HEK293 (cell line): ENCODE data around the gene NPTN.
A peak's percentile ranks its signal among the peaks of the same experiment; 100 is the strongest.

Source experiments
- CTCF ChIA-PET: fragments of 350-600 bp; formaldehyde crosslinking; extraction: SDS; loops from one replicate; lab custom pipeline; 2021; ENCODE audit warnings: antibody characterized with exemption; lab: Yijun Ruan, JAX
- POLR2A ChIA-PET: fragments of 300-600 bp; formaldehyde crosslinking; extraction: SDS; loops from one replicate; lab custom pipeline; 2020; ENCODE audit warnings: antibody characterized with exemption, inconsistent platforms; lab: Yijun Ruan, JAX
- H3K27ac ChIP-seq: fragments of 200-500 bp; sonication (Bioruptor generic); 2 replicates; pipeline ENCODE4 v1.5.1; 2014; ENCODE audit warnings: low read depth, low read length, control low read depth, inconsistent platforms; ENCODE audit errors: extremely low read depth
- H3K36me3 ChIP-seq, 2 experiments: fragments of 200-500 bp in 1 of 2; sonication (Bioruptor generic) in 1 of 2; 1 replicate in 1 of 2; 2 replicates in 1 of 2; pipeline ENCODE4 v1.5.1; 2014 to 2017; ENCODE audit warnings: inconsistent platforms in 2 of 2, low read length in 2 of 2; ENCODE audit not compliant: control insufficient read depth in 2 of 2, insufficient read depth in 1 of 2
- H3K4me1 ChIP-seq: fragments of 200-500 bp; sonication (Bioruptor generic); 2 replicates; pipeline ENCODE4 v1.5.1; 2014; ENCODE audit warnings: mild to moderate bottlenecking, low read length, inconsistent platforms; ENCODE audit not compliant: control insufficient read depth, insufficient read depth
- H3K4me3 ChIP-seq: 2 replicates; pipeline ENCODE4 v1.5.1; 2011; ENCODE audit warnings: low read depth, mild to moderate bottlenecking, control low read depth, low read length, moderate library complexity
- H3K9me3 ChIP-seq: fragments of 200-500 bp; sonication (Bioruptor generic); 2 replicates; pipeline ENCODE4 v1.5.1; 2014; ENCODE audit warnings: low read depth, low read length, inconsistent platforms; ENCODE audit not compliant: control insufficient read depth, insufficient read depth
- GLIS1 ChIP-seq: fragments of 450-650 bp; formaldehyde crosslinking; IDR thresholded peaks from 2 replicates; pipeline ENCODE4 v1.5.1; 2016; ENCODE audit warnings: missing biosample characterization, missing genetic modification characterization
- IKZF3 ChIP-seq: fragments of 450-650 bp; IDR thresholded peaks from 2 replicates; pipeline ENCODE4 v1.5.0; 2018; ENCODE audit warnings: missing biosample characterization, mild to moderate bottlenecking, missing genetic modification characterization, moderate library complexity
- SALL2 ChIP-seq: fragments of 450-650 bp; formaldehyde crosslinking; IDR thresholded peaks from 2 replicates; pipeline ENCODE4 v1.5.0; 2017; ENCODE audit warnings: missing biosample characterization, mild to moderate bottlenecking, missing genetic modification characterization, borderline replicate concordance
- SETDB1 ChIP-seq: IDR thresholded peaks from one replicate; pipeline ENCODE4 v1.6.1; 2017; ENCODE audit warnings: mild to moderate bottlenecking, low read length, moderate library complexity, mixed read lengths; ENCODE audit not compliant: insufficient read length
- TCF7L2 ChIP-seq: IDR thresholded peaks from 2 replicates; pipeline ENCODE4 v1.6.1; 2011; ENCODE audit warnings: low read depth, mild to moderate bottlenecking, inconsistent platforms, low read length, moderate library complexity, borderline replicate concordance
- ZFP69B ChIP-seq: fragments of 450-650 bp; formaldehyde crosslinking; IDR thresholded peaks from 2 replicates; pipeline ENCODE4 v1.5.1; 2016; ENCODE audit warnings: missing biosample characterization, missing genetic modification characterization
- ZIC2 ChIP-seq: fragments of 450-650 bp; formaldehyde crosslinking; IDR thresholded peaks from 2 replicates; pipeline ENCODE4 v1.5.1; 2016; ENCODE audit warnings: missing biosample characterization, missing genetic modification characterization
- ZNF24 ChIP-seq: fragments of 450-650 bp; formaldehyde crosslinking; IDR thresholded peaks from 2 replicates; pipeline ENCODE4 v1.5.1; 2016; ENCODE audit warnings: missing biosample characterization, missing genetic modification characterization
- ZNF302 ChIP-seq: fragments of 450-650 bp; formaldehyde crosslinking; IDR thresholded peaks from 2 replicates; pipeline ENCODE4 v1.5.1; 2016; ENCODE audit warnings: missing biosample characterization, missing genetic modification characterization, low read depth
- ZNF341 ChIP-seq: fragments of 450-650 bp; formaldehyde crosslinking; IDR thresholded peaks from 2 replicates; pipeline ENCODE4; 2016; ENCODE audit warnings: low read depth, missing biosample characterization, missing genetic modification characterization
- ZNF423 ChIP-seq: fragments of 450-650 bp; formaldehyde crosslinking; IDR thresholded peaks from 2 replicates; pipeline ENCODE4 v1.5.1; 2016; ENCODE audit warnings: missing biosample characterization, missing genetic modification characterization
- ZNF521 ChIP-seq: fragments of 450-650 bp; formaldehyde crosslinking; IDR thresholded peaks from 2 replicates; pipeline ENCODE4 v1.5.1; 2017; ENCODE audit warnings: missing biosample characterization, mild to moderate bottlenecking, missing genetic modification characterization
- ZNF558 ChIP-seq: fragments of 450-650 bp; formaldehyde crosslinking; IDR thresholded peaks from 2 replicates; pipeline ENCODE4 v1.5.1; 2016; ENCODE audit warnings: missing biosample characterization, missing genetic modification characterization
- ZNF596 ChIP-seq: fragments of 450-650 bp; IDR thresholded peaks from 2 replicates; pipeline ENCODE4 v1.5.0; 2018; ENCODE audit warnings: missing biosample characterization, mild to moderate bottlenecking, missing genetic modification characterization, moderate library complexity
- ZNF664 ChIP-seq: fragments of 450-650 bp; formaldehyde crosslinking; IDR thresholded peaks from 2 replicates; pipeline ENCODE4 v1.5.1; 2016; ENCODE audit warnings: missing biosample characterization, missing genetic modification characterization
- ZNF776 ChIP-seq: fragments of 450-650 bp; formaldehyde crosslinking; IDR thresholded peaks from 2 replicates; pipeline ENCODE4 v1.5.0; 2017; ENCODE audit warnings: missing biosample characterization, missing genetic modification characterization, borderline replicate concordance
- TF ChIP-seq, protein P1 (sequence below): fragments of 450-650 bp; formaldehyde crosslinking; IDR thresholded peaks from 2 replicates; pipeline ENCODE4 v1.5.1; 2017; ENCODE audit warnings: missing biosample characterization, missing genetic modification characterization
- TF ChIP-seq, protein P2 (sequence below): fragments of 450-650 bp; formaldehyde crosslinking; IDR thresholded peaks from 2 replicates; pipeline ENCODE4 v1.5.1; 2017; ENCODE audit warnings: missing biosample characterization, mild to moderate bottlenecking, missing genetic modification characterization, moderate library complexity
- TF ChIP-seq, protein P3 (sequence below): fragments of 450-650 bp; formaldehyde crosslinking; conservative IDR thresholded peaks from 2 replicates; pipeline ENCODE4 v1.5.1; 2016; ENCODE audit warnings: low read depth, missing biosample characterization, missing genetic modification characterization
- TF ChIP-seq, protein P4 (sequence below): fragments of 450-650 bp; formaldehyde crosslinking; IDR thresholded peaks from 2 replicates; pipeline ENCODE4 v1.5.1; 2017; ENCODE audit warnings: missing biosample characterization, missing genetic modification characterization

NPTN gene

DNA sequence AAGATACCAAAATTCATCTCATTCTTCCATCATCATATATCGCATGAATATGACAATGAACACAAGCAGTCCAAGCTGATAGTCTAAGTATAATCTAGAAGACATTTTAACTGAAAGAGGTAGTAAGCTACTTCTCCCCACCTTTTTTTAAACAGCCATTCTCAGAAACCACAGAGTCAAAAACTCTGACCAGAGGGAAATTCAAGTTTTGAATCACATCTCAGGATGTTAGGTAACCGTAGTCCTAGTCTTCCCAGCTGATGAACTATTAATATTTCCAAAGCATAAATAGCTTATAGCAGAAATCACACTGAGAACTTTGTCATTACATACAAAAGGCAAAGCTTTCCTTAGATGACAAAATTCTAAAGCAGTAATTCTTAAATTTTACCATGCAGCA, 25.8 kb downstream of the NPTN start (continued):
- TF ChIP-seq, protein P1, sequence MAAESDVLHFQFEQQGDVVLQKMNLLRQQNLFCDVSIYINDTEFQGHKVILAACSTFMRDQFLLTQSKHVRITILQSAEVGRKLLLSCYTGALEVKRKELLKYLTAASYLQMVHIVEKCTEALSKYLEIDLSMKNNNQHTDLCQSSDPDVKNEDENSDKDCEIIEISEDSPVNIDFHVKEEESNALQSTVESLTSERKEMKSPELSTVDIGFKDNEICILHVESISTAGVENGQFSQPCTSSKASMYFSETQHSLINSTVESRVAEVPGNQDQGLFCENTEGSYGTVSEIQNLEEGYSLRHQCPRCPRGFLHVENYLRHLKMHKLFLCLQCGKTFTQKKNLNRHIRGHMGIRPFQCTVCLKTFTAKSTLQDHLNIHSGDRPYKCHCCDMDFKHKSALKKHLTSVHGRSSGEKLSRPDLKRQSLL (tag by site-specific recombination) = no peak
- no peak for TF ChIP-seq SETDB1
- no peak for TF ChIP-seq ZFP69B (tag by site-specific recombination)
- TF ChIP-seq ZIC2 (tag by site-specific recombination) = no peak
- no peak for TF ChIP-seq ZNF521
- no peak for TF ChIP-seq ZNF596
- no peak for TF ChIP-seq ZNF558 (tag by site-specific recombination)
- no peak for TF ChIP-seq ZNF423 (tag by site-specific recombination)
- no peak for TF ChIP-seq ZNF24
- no peak for TF ChIP-seq IKZF3
- TF ChIP-seq ZNF664 = no peak
- TF ChIP-seq, protein P2, sequence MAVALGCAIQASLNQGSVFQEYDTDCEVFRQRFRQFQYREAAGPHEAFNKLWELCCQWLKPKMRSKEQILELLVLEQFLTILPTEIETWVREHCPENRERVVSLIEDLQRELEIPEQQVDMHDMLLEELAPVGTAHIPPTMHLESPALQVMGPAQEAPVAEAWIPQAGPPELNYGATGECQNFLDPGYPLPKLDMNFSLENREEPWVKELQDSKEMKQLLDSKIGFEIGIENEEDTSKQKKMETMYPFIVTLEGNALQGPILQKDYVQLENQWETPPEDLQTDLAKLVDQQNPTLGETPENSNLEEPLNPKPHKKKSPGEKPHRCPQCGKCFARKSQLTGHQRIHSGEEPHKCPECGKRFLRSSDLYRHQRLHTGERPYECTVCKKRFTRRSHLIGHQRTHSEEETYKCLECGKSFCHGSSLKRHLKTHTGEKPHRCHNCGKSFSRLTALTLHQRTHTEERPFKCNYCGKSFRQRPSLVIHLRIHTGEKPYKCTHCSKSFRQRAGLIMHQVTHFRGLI (tag by site-specific recombination) = no peak
- TF ChIP-seq, all 188 proteins: peak for 0

DNA sequence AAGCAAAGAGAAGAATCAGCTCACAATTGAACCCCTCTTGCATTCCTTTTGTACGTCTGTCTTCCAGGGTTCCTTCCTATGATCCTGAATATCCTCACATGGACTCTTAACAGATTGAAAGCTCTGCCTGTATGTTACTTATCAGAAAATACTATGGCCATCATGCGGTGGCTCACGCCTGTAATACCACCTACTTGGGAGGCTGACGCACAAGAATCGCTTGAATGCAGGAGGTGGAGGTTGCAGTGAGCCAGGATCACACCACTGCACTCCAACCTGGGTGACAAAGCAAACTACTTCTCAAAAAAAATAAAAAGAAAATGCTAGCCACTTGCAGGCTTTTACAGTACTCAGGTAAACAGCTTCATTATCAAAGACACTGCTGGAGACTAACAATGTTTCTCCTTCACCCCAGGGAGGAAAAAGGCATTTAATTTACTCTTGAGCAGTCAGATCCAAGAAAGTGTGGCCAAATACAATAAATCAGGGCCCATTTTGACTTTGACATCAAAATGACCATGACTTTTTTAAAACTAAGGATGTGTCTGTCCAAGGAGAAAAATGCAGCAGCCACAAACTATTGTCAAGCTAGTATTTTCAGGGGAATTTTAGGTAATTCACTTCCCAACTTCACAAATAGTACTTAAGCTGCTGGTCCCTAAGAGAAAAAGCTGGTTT, 27.3 kb downstream of the NPTN start:
- ChIA-PET POLR2A (interaction anchor here (1.4 to 1.9 kb wide), 2 partner anchors 28 to 30 kb away, joined by 4 to 5 read pairs; partner anchors contain the start of gene NPTN), CTCF (interaction anchor here (0.6 to 5.5 kb wide), 7 partner anchors 12 to 332 kb away, joined by 3 to 36 read pairs (median 5); no protein-coding TSS in a partner anchor)
- H3K4me3 ChIP-seq = no peak overlapping the region
- H3K36me3 ChIP-seq = peaks cover 0 to 8% of the 10 kb centered on the region in 2 experiments; a peak in 1 of 3 replicates
- TF ChIP-seq, protein P3, sequence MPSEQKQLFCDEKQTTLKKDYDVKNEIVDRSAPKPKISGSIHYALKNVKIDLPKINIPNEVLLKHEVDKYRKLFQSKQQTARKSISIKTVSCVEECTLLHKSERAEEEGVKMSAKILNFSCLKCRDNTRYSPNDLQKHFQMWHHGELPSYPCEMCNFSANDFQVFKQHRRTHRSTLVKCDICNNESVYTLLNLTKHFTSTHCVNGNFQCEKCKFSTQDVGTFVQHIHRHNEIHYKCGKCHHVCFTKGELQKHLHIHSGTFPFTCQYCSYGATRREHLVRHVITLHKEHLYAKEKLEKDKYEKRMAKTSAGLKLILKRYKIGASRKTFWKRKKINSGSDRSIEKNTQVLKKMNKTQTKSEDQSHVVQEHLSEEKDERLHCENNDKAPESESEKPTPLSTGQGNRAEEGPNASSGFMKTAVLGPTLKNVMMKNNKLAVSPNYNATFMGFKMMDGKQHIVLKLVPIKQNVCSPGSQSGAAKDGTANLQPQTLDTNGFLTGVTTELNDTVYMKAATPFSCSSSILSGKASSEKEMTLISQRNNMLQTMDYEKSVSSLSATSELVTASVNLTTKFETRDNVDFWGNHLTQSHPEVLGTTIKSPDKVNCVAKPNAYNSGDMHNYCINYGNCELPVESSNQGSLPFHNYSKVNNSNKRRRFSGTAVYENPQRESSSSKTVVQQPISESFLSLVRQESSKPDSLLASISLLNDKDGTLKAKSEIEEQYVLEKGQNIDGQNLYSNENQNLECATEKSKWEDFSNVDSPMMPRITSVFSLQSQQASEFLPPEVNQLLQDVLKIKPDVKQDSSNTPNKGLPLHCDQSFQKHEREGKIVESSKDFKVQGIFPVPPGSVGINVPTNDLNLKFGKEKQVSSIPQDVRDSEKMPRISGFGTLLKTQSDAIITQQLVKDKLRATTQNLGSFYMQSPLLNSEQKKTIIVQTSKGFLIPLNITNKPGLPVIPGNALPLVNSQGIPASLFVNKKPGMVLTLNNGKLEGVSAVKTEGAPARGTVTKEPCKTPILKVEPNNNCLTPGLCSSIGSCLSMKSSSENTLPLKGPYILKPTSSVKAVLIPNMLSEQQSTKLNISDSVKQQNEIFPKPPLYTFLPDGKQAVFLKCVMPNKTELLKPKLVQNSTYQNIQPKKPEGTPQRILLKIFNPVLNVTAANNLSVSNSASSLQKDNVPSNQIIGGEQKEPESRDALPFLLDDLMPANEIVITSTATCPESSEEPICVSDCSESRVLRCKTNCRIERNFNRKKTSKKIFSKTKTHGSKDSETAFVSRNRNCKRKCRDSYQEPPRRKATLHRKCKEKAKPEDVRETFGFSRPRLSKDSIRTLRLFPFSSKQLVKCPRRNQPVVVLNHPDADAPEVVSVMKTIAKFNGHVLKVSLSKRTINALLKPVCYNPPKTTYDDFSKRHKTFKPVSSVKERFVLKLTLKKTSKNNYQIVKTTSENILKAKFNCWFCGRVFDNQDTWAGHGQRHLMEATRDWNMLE (tag by site-specific recombination) = no peak
- TF ChIP-seq ZNF776 (tag by site-specific recombination) = no peak
- 0 out of 2 replicates have a peak, but pooled peaks have one; percentile 6 for TF ChIP-seq ZIC2 (tag by site-specific recombination)
- TF ChIP-seq, protein P4, sequence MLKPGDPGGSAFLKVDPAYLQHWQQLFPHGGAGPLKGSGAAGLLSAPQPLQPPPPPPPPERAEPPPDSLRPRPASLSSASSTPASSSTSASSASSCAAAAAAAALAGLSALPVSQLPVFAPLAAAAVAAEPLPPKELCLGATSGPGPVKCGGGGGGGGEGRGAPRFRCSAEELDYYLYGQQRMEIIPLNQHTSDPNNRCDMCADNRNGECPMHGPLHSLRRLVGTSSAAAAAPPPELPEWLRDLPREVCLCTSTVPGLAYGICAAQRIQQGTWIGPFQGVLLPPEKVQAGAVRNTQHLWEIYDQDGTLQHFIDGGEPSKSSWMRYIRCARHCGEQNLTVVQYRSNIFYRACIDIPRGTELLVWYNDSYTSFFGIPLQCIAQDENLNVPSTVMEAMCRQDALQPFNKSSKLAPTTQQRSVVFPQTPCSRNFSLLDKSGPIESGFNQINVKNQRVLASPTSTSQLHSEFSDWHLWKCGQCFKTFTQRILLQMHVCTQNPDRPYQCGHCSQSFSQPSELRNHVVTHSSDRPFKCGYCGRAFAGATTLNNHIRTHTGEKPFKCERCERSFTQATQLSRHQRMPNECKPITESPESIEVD (tag by site-specific recombination) = peak; percentile 76
- 0 out of 2 replicates have a peak, but pooled peaks have one; percentile 16 for TF ChIP-seq GLIS1
- no peak for TF ChIP-seq TCF7L2
- no peak for TF ChIP-seq ZNF302 (tag by site-specific recombination)
- TF ChIP-seq ZNF341 (tag by site-specific recombination) = no peak
- TF ChIP-seq SALL2 = no peak
- H3K27ac ChIP-seq = no peak overlapping the region
- H3K4me1 ChIP-seq = peaks cover 29% of the 10 kb centered on the region
- H3K9me3 ChIP-seq = no peaks in the 10 kb centered on the region
